HG02943 (cell line): Measurements from ENCODE around the gene ADGRV1.
A peak's percentile ranks its signal among the peaks of the same experiment; 100 is the strongest.

Experiments used
- ATAC-seq: cut with Tn5 transposase; IDR thresholded peaks from one replicate; pipeline ENCODE4 v1.9.1; 2021; ENCODE audit warnings: mild to moderate bottlenecking, low read depth, moderate library complexity; ENCODE audit not compliant: unreplicated experiment

Gene ADGRV1

DNA sequence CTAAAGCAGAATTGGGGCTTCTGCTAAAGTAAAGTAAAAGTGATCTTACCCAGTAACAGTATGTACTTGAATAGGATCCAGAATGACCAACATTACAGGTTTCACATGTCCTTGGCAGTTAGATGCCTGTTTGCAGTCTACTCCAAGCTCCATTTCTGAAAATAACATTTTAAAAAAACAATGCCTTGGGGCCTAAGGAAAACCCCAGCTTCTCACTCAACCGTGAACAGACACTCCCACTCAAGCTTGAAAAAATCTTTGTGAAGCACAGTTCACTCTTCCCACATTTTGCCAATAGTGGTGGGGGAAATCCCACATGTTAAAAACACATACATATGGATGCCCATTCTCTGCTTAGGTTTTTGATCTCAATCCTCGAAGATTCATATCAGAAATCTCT, 520.4 kb downstream of the ADGRV1 start:
- no peak for ATAC-seq

DNA sequence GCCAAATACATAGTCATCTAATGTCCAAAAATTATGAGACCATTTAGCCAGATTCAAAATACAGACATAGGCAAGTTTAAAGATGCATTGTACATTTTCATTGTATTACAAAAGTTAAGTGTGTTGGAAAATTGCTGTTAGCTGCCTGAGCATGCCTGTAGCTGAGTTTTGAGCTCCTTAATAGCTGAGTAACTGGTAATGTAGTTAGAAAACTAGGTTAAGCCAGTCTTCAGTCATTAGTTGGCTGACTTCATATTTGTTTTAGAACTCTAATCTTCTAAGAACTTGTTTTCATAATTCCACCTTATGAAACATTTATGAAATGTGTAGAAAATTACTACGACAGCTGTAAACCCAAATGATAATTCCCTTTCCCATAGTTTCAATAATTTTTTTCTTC, 531.2 kb downstream of the ADGRV1 start:
- ATAC-seq: no peak

DNA sequence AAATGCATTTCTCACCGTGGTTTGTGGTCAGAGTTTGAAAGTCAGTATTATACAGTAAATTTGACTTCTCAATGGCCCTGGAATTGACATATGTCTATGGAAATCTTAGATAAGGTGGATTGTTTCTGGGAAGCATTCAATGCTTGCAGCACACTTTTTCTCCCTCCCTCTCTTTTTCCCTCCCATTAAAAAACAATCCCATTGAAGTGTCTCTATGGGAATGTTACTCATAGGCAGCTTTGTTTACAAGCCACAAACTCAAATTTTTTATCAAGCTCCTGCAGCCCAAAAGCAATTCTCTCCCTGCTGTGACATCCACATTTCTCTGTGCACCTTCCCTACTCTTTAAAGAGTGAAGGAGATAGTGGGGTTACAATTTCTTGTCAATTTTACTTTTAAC, 532.4 kb downstream of the ADGRV1 start:
- ATAC-seq: no peak

DNA sequence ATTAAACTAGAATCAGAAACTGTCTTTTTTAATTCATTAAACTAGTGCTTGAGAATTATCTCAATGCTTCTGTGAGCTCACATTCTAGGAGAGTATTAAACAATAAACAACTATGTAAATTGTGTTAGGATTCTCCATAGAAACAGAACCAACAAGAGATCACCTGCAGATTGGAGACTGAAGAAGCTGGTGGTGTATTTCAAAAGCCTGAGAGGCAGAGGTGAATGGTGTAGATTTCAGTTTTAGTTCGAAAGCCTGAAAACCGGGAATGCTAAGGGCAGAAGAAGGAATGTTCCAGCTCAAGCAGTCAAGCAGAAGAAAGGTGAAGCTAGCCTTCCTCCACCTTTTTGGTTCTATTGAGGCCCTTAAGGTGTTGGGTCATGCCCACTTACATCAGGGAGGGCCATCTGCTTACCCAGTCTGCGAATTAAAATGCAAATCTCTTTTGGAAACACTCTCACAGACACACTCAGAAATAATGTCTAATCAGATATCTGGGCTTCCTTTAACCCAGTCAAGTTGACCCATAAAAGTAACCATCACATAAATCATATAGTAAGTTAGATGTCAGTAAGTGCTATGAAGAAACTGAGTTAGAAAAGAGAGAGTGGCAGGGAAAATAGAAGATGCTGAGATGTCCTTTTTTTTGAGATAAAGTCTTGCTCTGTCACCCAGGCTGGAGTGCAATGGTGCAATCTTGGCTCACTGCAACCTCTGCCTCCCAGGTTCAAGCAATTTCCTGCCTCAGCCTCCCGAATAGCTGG, 533.1 kb downstream of the ADGRV1 start:
- ATAC-seq: no peak

DNA sequence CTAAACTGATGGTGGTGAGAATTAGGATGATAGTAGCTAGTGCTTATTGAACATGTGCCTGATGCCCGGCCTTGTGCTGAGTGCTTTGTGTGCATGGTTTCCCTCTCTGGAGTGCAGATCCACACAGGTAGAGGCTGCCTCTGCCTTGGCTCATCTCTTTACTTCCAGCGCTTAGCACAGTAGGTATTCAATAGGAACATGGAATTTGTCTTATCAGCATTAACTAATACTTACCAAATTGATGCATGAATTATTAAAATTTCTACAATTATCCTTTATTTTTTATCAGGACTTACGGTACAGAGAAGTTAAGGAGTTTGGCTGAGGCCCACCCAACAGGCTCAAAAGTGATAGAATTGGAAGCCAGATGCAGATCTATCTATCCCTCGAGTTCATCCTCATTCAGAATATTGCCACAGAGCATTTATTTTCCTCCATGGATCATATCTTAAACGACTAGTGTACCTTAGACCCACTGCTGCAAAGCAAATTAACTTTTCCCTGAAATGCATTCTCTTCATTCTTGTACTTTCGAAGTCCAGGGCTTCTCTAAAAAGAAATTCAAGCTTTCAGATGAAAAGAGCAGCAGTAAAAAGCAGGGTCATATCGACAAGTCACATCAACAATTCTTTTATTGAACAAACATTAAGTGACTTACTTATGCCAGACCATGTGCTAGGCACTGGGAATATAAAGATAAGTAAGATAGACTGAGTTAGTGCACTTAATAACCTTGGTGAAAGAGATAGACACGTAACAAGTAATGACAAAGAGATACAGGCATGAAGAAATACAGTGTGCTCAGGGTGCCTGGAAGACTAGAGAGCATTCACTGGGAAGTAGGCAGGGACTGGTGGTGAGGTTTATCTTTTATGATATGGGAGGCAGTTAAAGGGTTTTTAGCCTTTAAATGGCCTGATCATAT, 534.5 kb downstream of the ADGRV1 start:
- ATAC-seq: no peak

DNA sequence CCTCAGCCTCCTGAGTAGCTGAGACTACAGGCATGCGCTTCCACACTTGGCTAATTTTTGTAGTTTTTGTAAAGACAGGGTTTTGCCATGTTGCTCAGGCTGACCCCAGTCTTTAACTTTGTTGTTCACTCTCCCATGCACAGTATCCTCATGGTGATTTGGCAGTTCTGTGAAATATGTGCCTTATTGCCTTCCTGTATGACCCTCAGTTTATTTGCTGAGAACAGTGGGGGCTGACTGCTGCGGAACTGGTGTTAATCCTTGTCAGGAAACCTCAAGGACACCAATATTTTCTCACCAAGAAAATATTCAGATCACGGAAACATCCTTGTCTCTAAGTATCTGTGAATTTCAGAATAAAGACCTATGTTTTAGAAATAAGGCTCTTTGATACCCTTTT, 536.7 kb downstream of the ADGRV1 start:
- ATAC-seq: no peak

DNA sequence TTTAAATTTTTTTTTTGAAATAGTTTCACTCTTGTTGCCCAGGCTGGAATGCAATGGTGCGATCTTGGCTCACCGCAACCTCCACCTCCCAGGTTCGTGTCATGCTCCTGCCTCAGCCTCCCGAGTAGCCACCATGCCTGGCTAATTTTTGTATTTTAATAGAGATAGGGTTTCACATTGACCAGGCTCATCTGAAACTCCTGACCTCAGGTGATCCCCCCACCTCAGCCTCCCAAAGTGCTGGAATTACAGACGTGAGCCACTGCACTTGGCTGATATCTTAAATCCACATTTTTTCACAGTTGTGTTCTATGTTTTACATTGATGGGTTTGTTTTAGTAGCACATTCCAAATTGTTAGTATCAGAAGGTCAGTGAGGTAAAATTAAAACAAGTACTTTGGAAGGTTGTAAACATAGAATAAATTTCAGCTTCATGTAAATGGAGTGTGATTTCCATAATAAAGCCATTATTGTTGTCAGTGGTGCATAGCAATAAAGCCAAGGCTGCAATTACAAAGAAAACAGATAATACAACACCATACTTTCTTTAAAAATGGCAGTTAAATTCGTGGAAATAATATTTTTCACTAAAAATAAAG, 537.3 kb downstream of the ADGRV1 start:
- ATAC-seq: no peak

DNA sequence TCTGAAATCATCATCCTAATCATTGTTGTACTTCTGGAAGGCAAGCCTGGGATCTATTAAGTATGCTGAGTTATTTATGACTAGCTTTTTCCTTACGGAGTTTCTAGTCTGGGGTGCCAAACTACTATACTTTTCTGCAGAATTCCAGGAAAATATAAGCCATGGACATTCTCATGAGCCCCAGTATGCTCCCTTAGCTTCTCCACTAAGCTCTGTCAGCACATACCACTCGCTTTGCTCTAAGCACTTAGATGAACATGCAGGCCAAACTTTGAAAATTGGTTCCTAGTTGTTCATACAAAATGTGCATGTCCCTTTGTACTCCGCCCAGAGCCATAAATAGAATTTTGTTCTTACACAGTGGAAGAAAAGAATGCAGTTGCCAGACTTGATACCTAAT, 539.9 kb downstream of the ADGRV1 start:
- ATAC-seq: no peak

DNA sequence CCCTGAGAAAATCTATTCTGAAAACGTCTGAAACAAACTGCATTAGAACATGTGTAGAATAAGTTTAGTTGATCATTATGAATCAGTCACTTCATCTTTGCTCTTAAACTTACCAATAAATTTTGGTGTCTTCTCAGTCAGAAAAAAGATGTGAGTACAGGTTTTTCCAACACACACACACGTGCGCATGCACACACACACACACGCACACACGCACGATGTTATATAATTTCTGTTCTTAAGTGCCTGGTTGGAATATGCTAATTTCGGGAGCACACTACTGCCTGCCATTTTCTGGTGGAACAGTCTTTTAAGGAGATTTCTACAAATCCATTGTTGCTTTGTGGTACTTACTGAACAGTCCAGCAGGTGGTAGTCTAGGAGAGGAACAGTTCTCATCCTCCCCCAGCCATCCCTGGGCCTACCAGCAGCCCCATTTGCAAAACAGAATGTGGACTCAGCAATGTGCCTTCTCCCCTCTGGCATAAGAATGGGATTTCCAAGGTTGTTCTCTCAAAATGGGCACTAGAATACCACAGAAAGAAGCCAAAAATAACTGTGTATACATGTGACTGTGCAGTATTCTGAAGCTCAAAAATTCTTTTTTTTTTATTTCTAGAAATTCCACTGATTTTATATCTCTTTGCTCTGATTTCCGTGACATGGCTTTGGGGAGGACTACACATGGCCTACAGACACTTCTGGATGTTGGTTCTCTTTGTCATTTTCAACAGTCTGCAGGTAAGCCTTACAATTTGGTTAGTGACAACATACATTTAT, 543.2 kb downstream of the ADGRV1 start:
- peak; percentile 99 for ATAC-seq

DNA sequence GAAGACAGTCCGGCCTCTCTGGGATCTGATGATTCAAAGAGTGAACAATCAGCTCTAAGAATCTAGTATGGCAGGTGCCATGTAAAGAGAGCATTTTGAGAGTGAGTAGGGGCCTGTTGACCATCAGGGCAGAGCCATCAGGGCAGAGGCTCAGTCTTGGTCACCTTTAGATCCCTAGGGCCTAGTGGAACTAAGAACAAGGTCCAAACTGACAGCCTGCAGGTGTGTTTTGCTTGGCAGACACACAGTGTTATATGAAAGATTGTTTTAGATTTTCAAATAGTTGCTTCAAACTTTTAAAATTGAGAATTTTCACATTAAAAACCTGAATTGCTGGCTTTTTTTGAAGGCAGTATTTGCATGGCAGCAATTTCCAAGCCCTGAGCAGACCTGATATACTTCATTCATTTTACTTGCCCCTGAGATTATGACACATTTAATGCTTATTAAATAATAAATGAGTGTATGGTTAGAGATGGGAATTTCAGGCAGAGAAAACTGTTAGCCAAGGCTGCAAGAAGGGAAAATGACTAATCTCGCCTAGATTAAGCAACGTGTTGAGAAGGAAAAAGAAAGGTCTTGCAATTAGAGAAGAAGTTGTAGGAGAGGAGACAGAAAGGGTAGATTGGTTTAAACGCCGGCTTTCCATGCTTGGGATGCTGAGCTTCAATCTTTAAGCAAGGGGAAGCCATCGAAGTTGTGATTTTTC, 544.9 kb downstream of the ADGRV1 start:
- ATAC-seq: no peak

DNA sequence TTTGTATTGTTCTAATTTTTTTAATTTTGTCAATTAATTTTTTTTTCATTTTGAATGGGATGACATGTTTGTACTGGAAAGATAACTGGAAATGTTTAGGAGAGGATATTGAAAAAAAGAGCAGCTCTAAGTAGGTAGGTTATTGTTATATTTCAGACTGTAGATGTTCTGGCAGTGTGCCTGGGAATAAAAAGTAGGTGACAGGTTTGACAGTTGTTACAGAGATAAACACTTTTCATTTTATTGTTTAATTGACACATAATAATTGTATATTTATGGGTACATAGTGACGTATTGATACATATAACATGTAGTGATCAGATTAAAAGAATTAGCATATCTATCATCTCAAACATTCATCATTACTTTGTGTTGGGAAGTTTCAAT, 545.5 kb downstream of the ADGRV1 start:
- no peak for ATAC-seq

DNA sequence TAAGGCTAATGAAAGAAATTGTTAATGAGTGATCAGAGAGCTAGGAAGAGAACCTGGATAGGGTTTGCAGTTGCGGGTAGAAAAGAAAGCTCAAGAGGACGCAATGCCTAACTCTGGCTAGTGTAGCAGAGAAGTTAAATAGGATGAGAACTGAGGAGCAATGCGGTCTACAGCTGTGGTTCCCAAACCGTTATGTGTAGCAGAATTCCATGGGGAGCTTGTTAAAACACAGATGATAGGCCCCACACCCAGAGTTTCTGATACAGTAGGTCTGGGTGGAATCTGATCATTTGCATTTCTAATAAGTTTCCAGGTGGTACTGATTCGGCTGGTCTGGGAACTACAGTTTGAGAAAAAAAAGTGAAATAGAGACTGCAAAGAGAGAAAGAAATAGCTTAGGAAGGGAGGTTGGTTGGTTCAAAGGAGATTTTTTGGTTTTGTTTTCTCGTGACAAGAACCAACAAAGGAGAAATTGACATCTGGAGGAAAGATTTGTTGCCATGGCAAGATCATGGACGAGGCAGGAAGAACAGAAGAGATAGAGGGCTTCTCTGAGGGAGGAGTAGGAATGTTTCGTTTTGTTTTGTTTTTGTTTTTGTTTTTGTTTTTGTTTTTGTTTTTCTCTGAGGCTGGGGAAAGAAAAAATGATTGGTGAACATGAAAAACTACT, 548.4 kb downstream of the ADGRV1 start:
- ATAC-seq: no peak

DNA sequence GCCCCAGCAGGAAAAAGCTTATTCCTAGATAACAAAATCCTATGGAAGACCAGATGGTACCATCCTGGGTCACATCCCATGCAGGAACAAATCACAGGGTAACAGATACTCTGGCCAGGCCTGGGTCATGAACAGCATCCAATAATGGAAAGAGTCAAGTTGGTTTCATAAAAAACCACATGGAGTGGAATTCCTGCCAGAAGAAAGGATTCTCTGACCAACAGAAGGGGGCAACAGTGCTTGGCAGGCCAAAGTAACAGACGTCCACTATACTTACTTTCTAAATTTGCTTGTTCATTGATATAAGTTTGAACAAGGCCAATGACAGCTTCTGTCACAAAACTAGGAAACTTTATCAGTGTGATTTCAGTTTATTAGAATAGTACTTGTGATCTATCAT, 551.0 kb downstream of the ADGRV1 start:
- ATAC-seq: no peak

DNA sequence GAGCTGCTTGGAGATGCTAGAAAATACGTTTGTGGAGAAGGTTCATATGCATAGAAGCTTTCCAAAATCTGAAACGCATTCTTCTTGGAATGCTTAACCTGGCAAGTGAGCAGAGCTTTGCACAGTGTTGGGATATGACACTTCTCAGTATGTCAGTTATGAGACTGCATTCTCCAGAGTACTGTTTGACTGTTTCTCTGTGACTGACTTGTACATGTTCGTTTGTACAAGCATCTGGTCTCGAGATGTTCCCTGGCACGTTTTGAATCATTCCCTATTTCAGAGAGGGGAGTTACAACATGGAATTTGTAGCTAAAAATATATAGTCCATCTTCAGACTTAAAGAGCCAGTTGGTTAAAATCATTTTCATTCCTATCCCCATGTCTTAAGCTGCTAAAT, 552.1 kb downstream of the ADGRV1 start:
- no peak for ATAC-seq

DNA sequence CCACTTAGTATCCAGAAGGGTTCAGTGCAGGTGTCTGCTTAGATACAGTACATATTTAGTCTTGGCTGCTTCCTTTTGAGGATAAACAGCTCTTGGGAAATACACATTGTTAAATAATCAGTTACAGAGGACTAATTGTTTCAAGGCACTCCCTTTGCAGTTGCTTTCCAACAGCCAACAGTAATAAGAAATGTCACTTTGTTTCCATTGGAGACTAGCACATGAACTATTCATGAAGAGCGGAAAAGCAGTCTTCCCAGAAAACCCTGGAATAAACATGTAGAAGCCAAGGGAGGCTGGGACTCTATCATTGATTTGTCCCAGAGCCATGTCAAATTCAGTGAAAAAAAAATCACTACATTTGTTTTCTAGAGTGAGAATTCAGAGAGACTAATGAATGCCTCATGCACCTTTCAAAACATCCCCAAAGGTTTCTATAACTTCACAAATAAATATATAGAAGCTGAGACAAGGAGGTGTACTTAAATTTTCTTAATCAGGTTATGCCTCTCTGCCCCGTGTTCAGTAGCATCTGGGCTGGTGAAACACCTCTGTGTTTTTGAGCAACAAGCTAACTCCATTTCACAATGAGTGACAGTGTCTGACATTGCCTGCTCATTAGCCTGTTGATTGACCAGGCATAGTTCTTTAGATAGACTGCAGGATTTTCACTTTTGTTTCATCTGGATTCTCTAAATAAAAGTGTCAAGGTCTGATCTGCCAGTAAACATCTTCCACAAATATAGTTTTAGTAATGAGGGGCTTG, 553.1 kb downstream of the ADGRV1 start:
- no peak for ATAC-seq

DNA sequence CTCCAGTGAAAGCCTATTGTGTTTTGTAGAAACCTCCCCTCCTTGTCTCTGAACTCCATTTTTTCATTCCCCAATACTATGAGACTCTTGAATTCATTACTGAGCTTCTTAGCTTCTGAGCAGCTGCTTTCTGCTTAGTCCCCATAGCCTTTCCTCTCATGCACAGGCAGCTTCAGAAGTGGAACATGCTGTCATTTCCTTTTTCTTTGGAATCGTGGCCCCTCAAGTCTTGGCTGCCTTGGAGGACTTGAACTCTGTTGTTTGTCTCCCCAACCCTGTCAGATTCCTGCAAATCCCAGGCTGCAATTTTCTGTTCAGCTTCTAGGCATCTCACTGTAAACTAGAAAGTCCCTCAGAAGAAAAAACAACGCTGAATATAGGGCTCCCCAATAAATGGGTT, 556.1 kb downstream of the ADGRV1 start:
- no peak for ATAC-seq

DNA sequence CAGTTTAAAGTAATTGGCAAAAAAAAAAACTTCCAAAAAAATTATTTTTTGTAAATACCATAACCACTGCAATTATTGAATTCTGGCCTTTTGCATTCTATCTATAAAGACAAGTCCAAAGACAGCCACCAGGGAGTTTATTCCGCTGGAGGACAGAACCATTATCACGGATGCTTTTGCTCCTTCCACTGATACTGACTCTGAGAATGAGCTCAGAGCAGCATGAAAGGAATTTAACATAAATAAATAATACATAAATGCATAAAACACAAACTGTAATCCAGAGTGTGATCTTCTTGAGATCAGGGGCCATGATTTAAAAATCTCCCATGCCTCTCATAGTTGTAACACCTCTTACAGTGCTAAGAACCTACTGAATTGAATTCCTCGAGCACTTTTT, 559.8 kb downstream of the ADGRV1 start:
- ATAC-seq: no peak

DNA sequence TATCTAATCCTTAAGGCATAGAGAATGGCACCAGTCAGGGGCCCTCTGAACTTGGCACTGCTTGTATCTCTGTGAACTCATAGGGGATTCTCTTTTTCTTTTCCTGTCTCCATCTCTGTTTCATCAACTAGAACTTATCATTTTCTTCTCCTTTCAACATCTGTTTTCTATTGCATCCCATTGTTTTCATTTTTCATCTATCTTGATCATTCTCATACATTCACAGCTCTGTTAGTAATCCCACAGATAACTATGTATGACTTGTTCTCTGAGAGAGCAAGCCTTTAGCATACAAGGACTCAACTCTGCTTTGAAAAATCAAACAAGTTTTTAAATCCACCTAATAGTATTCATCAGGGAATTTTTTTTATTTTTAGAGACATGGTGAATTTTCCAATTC, 560.2 kb downstream of the ADGRV1 start:
- ATAC-seq: no peak

DNA sequence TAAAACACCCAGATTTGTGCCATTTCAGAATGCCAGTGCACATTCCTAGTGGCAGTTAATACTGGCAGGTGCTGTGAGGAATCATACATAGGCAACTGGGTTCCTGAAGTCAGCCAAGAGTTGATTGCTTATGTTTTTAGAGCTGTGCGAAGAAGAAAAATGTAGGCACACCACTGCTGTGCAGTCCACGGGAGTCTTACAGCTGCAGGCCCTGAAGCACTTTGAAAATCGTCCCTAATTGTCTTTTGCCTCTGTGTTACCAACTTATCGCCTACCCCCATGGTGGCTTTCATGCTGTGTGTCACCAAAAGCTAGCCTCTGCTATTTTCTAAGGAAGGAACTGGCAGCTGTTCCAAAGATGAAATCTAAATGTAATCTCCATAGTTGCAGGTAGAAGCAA, 560.6 kb downstream of the ADGRV1 start:
- ATAC-seq: no peak
